Measurements from ENCODE around the gene ARHGAP24.

The ARHGAP24 gene

DNA sequence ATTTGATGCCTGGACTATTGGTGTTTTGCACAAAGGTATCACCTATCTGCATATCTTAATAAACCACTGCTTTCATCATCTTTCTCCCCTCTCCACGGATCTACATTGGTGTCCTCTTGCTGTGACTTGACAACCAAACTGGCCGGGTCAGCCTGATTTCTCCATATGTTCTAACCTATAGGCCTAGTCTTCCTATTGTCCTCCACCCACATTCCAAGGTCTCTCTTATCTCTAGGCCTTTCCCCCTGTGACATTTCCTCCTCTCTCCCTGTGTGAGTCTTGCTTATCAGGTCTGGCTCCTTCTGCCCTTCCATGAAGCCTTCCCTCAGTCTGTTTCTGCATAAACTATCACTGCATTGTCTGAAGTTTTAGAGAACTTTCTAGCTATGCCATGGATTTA lies 33.7 kb downstream of the ARHGAP24 start:
- TF ChIP-seq, protein P1, sequence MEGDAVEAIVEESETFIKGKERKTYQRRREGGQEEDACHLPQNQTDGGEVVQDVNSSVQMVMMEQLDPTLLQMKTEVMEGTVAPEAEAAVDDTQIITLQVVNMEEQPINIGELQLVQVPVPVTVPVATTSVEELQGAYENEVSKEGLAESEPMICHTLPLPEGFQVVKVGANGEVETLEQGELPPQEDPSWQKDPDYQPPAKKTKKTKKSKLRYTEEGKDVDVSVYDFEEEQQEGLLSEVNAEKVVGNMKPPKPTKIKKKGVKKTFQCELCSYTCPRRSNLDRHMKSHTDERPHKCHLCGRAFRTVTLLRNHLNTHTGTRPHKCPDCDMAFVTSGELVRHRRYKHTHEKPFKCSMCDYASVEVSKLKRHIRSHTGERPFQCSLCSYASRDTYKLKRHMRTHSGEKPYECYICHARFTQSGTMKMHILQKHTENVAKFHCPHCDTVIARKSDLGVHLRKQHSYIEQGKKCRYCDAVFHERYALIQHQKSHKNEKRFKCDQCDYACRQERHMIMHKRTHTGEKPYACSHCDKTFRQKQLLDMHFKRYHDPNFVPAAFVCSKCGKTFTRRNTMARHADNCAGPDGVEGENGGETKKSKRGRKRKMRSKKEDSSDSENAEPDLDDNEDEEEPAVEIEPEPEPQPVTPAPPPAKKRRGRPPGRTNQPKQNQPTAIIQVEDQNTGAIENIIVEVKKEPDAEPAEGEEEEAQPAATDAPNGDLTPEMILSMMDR (IDR thresholded peaks at IDR 0.05; ENCODE audit: insufficient read depth, low read length, poor library complexity, severe bottlenecking), result no peak
- no peak for TF ChIP-seq EZH2phosphoT487 (conservative IDR thresholded peaks at IDR 0.05; ENCODE audit: low read length)
- Histone ChIP-seq H3K9ac (ENCODE audit: low read length) (no peak overlapping the region), H4K20me1 (ENCODE audit: low read depth, low read length) (no peaks in the 10 kb centered on the region), H2AFZ (ENCODE audit: low read depth, low read length, severe bottlenecking) (no peak overlapping the region), H3K36me3 (ENCODE audit: low read length) (no peaks in the 10 kb centered on the region), H3K9me2 (replicated peaks; ENCODE audit: insufficient read depth, low read length) (no peaks in the 10 kb centered on the region), H3K9me3 (ENCODE audit: insufficient read depth, low read length) (no peaks in the 10 kb centered on the region), H3F3A (ENCODE audit: insufficient read depth) (no peaks in the 10 kb centered on the region), H3K27ac (ENCODE audit: low read depth, low read length) (no peak overlapping the region), H3K4me3 (ENCODE audit: insufficient read depth, low read length, poor library complexity, severe bottlenecking) (no peak overlapping the region), H3K27me3 (ENCODE audit: low read length) (no peaks in the 10 kb centered on the region), H3K4me2 (ENCODE audit: low read depth, low read length, poor library complexity, severe bottlenecking) (no peak overlapping the region), H3K79me2 (ENCODE audit: insufficient read depth, low read length) (peaks cover 12% of the 10 kb centered on the region; the same call in 1 of the 2 replicates)

DNA sequence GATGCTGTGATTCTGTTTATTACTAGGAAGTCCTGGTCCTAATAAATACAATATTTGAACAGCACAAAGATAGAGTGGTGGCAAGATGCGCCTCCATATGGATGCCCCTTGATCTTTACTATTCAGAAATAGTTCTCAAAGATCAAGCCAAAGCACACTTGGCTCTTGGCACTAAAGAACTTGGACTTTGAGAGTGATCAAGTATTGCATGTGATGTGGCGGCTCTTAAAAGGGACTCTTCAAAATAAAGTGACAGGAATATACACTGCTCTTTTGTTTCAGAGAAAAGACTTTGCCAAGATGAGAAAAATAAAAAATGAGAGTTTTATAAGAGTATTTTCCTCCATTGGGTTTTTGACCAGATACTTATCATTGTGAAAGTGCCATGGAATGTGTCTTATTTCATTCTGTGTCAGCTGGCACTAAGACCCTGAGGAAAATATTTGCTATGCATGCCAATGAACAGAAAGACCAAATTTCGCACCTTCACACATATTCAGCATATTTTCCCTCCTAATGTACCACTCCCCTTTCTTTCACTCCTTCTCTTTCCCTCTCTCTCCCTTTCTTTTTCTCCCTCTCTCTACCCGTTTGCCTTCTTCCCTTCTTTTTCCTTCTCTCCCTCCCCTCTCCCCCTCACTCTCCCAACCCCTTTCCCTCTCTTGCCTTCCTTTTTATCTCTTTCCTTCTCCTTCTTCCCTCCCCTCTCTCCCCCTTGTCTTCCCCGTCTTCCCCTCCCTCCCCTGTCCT lies 35.1 kb downstream of the ARHGAP24 start:
- Histone ChIP-seq H3K9me2 (replicated peaks; ENCODE audit: insufficient read depth, low read length) (no peaks in the 10 kb centered on the region), H4K20me1 (ENCODE audit: low read depth, low read length) (no peaks in the 10 kb centered on the region), H3F3A (ENCODE audit: insufficient read depth) (no peaks in the 10 kb centered on the region), H3K27me3 (ENCODE audit: low read length) (no peaks in the 10 kb centered on the region), H3K4me3 (ENCODE audit: insufficient read depth, low read length, poor library complexity, severe bottlenecking) (no peak overlapping the region), H3K36me3 (ENCODE audit: low read length) (no peaks in the 10 kb centered on the region), H3K9me3 (ENCODE audit: insufficient read depth, low read length) (no peaks in the 10 kb centered on the region), H3K79me2 (ENCODE audit: insufficient read depth, low read length) (peaks cover 16% of the 10 kb centered on the region; the same call in 1 of the 2 replicates), H3K4me2 (ENCODE audit: low read depth, low read length, poor library complexity, severe bottlenecking) (no peak overlapping the region), H2AFZ (ENCODE audit: low read depth, low read length, severe bottlenecking) (no peak overlapping the region), H3K9ac (ENCODE audit: low read length) (no peak overlapping the region), H3K27ac (ENCODE audit: low read depth, low read length) (no peak overlapping the region)
- TF ChIP-seq, protein P1 (IDR thresholded peaks at IDR 0.05; ENCODE audit: insufficient read depth, low read length, poor library complexity, severe bottlenecking), result no peak
- no peak for TF ChIP-seq EZH2phosphoT487 (conservative IDR thresholded peaks at IDR 0.05; ENCODE audit: low read length)

DNA sequence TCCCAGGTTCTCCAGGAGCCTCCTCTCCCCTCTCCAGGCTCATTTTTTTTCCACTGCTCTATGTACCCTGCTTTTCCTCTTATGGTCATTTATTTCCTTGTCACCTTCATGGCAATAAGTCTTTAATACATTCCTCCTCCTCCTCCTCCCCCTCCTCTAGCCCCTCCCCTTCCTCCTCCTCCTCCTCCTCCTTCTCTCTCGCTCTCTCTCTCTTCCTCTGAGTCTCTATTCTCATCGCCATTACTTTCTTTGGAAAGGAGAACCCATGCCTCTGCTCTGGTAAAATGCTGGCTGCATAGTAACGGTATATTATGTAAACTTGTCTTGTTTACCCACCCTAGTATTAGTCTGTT lies 35.7 kb downstream of the ARHGAP24 start:
- Histone ChIP-seq H3K79me2 (ENCODE audit: insufficient read depth, low read length) (peaks cover 18% of the 10 kb centered on the region; the same call in 1 of the 2 replicates), H4K20me1 (ENCODE audit: low read depth, low read length) (no peaks in the 10 kb centered on the region), H3K9ac (ENCODE audit: low read length) (no peak overlapping the region), H3K4me2 (ENCODE audit: low read depth, low read length, poor library complexity, severe bottlenecking) (no peak overlapping the region), H3K27me3 (ENCODE audit: low read length) (no peaks in the 10 kb centered on the region), H3K27ac (ENCODE audit: low read depth, low read length) (no peak overlapping the region), H2AFZ (ENCODE audit: low read depth, low read length, severe bottlenecking) (no peak overlapping the region), H3F3A (ENCODE audit: insufficient read depth) (no peaks in the 10 kb centered on the region), H3K9me3 (ENCODE audit: insufficient read depth, low read length) (no peaks in the 10 kb centered on the region), H3K9me2 (replicated peaks; ENCODE audit: insufficient read depth, low read length) (no peaks in the 10 kb centered on the region), H3K4me3 (ENCODE audit: insufficient read depth, low read length, poor library complexity, severe bottlenecking) (no peak overlapping the region), H3K36me3 (ENCODE audit: low read length) (no peaks in the 10 kb centered on the region)
- no peak for TF ChIP-seq EZH2phosphoT487 (conservative IDR thresholded peaks at IDR 0.05; ENCODE audit: low read length)

DNA sequence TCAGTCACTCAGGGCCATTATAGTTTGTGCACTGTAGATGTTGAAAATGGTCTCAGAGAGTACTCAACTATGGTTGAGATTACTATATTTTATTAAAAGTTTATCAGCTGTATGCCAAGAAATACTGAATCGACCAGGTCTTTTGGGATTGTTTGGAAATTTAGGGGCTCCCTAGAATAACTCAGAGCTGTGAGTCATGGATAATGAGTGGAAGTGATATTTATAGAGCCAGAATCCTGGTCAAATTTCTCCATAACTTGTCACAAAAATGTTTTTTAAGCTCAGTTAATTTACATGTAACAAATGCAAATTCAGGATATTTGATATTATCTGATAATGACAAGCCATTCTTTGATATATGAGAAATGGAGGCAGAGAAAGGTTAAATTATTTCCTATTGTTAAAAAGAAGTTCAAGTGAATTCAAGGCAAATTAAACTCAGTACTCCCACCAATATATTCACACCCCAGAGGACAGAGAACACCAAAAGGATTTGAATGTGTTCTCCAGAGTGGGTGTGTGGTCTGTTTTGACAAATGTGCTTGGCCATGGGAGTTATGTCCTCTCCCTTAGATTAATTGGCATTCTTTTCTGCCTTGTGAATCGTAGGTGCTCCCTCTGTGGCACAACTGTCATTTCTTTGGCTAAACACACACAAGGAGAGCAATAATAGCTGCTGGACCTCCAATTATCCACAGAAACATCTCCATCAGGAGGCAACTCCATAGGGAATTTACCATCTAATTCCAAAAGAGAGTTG lies 37.7 kb downstream of the ARHGAP24 start:
- H2AFZ ChIP-seq (ENCODE audit: low read depth, low read length, severe bottlenecking), result no peak overlapping the region
- no peaks in the 10 kb centered on the region for H3K36me3 ChIP-seq (ENCODE audit: low read length)
- no peaks in the 10 kb centered on the region for H4K20me1 ChIP-seq (ENCODE audit: low read depth, low read length)
- TF ChIP-seq, protein P1 (IDR thresholded peaks at IDR 0.05; ENCODE audit: insufficient read depth, low read length, poor library complexity, severe bottlenecking), result no peak
- no peak for TF ChIP-seq EZH2phosphoT487 (conservative IDR thresholded peaks at IDR 0.05; ENCODE audit: low read length)
- no peak overlapping the region for H3K4me2 ChIP-seq (ENCODE audit: low read depth, low read length, poor library complexity, severe bottlenecking)
- H3K9me3 ChIP-seq (ENCODE audit: insufficient read depth, low read length), result no peaks in the 10 kb centered on the region
- H3K27me3 ChIP-seq (ENCODE audit: low read length), result no peaks in the 10 kb centered on the region
- H3F3A ChIP-seq (ENCODE audit: insufficient read depth), result no peaks in the 10 kb centered on the region
- no peak overlapping the region for H3K9ac ChIP-seq (ENCODE audit: low read length)
- peaks cover 26% of the 10 kb centered on the region; the same call in 1 of the 2 replicates for H3K79me2 ChIP-seq (ENCODE audit: insufficient read depth, low read length)
- H3K4me3 ChIP-seq (ENCODE audit: insufficient read depth, low read length, poor library complexity, severe bottlenecking), result no peak overlapping the region
- H3K27ac ChIP-seq (ENCODE audit: low read depth, low read length), result no peak overlapping the region
- no peaks in the 10 kb centered on the region for H3K9me2 ChIP-seq (replicated peaks; ENCODE audit: insufficient read depth, low read length)
